Endothelial cell of coronary artery (primary cell): ENCODE results near the gene FBXO15. TPM values are rescaled to one million over a fixed set of nuclear protein-coding genes. Genes with fewer than 3 reads are reported as not detected.

Experiments
- total RNA-seq: library from RNA; depleted of rRNA; stranded (reverse); fragments of >200 nt; gene quantifications from 2 replicates; pipeline ENCODE4 v1.2.3, GENCODE V29; 2014

The FBXO15 gene, protein sequence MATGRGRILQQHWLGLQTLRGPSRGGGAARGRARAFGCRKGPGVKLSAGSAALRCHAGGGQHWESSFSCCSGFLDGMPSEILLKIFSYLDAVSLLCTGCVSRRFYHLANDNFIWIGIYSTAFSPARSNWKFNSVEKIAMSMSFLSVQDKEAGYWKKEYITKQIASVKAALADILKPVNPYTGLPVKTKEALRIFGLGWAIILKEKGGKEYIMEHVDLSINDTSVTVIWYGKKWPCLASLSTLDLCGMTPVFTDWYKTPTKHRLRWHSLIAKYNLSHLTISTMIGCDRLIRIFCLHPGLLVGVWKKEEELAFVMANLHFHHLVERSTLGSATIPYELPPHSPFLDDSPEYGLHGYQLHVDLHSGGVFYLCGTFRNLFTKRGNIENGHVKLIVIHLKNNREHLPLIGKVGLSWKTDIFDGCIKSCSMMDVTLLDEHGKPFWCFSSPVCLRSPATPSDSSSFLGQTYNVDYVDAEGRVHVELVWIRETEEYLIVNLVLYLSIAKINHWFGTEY
- 0.09 and 0.38 TPM in 2 replicates for total RNA-seq

DNA sequence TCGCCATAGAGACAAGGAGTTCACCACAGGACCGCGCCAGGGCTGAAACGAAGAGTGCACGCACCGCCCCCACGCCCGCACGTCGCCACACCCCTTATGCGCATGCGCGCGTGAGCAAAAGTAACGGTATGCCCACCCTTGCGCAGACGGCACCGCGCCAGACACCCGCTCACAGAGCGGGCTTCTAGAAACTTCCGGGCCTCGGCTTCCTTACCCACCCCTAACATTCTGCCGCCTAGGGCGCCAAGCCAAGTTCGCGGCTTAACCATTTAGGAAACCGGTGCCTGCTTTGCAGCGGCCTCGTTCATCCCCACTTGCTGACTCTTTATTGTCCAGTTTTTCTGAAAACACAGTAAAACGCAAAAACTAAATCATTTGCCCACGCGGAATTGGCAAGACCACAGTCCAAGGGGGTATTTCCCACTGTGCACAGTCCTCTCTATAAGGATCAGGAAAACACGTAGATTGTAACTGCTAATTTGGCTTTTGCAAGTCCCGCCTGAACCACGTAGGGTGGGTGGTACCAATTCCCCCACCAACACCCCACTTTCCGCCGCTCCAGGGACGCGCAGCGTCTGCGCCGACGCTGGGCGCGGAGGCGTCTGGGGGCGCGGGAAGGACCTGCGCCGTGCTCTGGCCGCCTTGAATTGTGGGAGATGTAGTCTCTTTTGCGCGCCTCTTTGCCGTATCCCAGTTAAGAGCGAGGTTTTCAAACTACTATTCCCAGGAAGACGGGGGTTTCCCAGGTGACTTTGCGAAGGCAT lies at the start of gene FBXO15, which contains the start of gene TIMM21:
FBXO15 (minus strand) TSS at position 56 of the 764 bp plus-strand sequence; CDS start at position 7, 49 bp downstream.
TIMM21 (plus strand) TSS at position 745 of the 764 bp plus-strand sequence. CDS start 286 bp downstream, outside the sequence.

Other genes starting within 250 kb of the FBXO15 start
- gene TIMM21, start 689 bp upstream of the FBXO15 start, total RNA-seq, result 31.1 and 41.5 TPM in 2 replicates
- gene CYB5A, start 144.1 kb upstream of the FBXO15 start, total RNA-seq, result 48.6 and 54.9 TPM in 2 replicates
- gene C18orf63, start 168.0 kb upstream of the FBXO15 start, total RNA-seq, result not detected in 2 replicates